Heart left ventricle (tissue), 16 donors: ENCODE measurements around the gene C4BPB. TPM values are rescaled to one million over a fixed set of nuclear protein-coding genes. Genes with fewer than 3 reads are reported as not detected.

Source experiments
- ATAC-seq, 4 donors: fragments of 200-7000 bp; cut with Tn5 transposase; one replicate each; pipeline ENCODE4 v1.9.1; 2020 to 2022; ENCODE audit warnings: moderate library complexity in 4 of 4, mild to moderate bottlenecking in 3 of 4, moderate number of reproducible peaks in 1 of 4
- DNase-seq, 5 donors: peaks; one replicate each; pipeline ENCODE4 v3.0.0-alpha.2; 2020
- H3K27ac ChIP-seq, 12 donors: fragments of 200-600 bp; sonication (generic) in 4 of 12; one replicate each; pipeline versions ENCODE4 v1.5.0 to v1.8.0; 2016 to 2022; ENCODE audit warnings: mild to moderate bottlenecking in 2 of 12
- H3K27me3 ChIP-seq, 9 donors: fragments of 200-600 bp; sonication (generic) in 2 of 9; one replicate each; pipeline versions ENCODE4 v1.5.1 to v1.8.0; 2016 to 2022; ENCODE audit warnings: mild to moderate bottlenecking in 3 of 9
- H3K36me3 ChIP-seq, 9 donors: fragments of 200-600 bp; sonication (generic) in 2 of 9; one replicate each; pipeline versions ENCODE4 v1.5.0 to v1.8.0; 2018 to 2022; ENCODE audit warnings: mild to moderate bottlenecking in 2 of 9
- H3K4me1 ChIP-seq, 12 donors: fragments of 200-600 bp; sonication (generic) in 4 of 12; one replicate each; pipeline versions ENCODE4 v1.5.0 to v1.8.0; 2016 to 2022; ENCODE audit warnings: mild to moderate bottlenecking in 3 of 12
- H3K4me3 ChIP-seq, 12 donors: fragments of 200-600 bp; sonication (generic) in 4 of 12; one replicate each; pipeline versions ENCODE4 v1.5.0 to v1.8.0; 2017 to 2022; ENCODE audit warnings: mild to moderate bottlenecking in 9 of 12, moderate library complexity in 4 of 12
- H3K9me3 ChIP-seq, 12 donors: fragments of 200-600 bp; sonication (generic) in 4 of 12; one replicate each; pipeline versions ENCODE4 v1.5.0 to v1.8.0; 2016 to 2022; ENCODE audit warnings: mild to moderate bottlenecking in 1 of 12
- POLR2A ChIP-seq, 2 donors: fragments of 450-650 bp; IDR thresholded peaks; one replicate each; pipeline ENCODE4 v1.6.1; 2017; ENCODE audit warnings: antibody characterized with exemption in 2 of 2, mild to moderate bottlenecking in 2 of 2, moderate library complexity in 2 of 2
- WGBS, 4 donors: extraction: QIAGEN DNeasy Blood & Tissue Kit in 2 of 4; methylation state at CpG; one replicate each; pipeline versions ENCODE4 v1.1.5 to v1.1.7; 2013 to 2018; 5-methylcytosine and 5-hydroxymethylcytosine counted together
- intact Hi-C, 10 donors: fragments of 100-400 bp; cut with DNase I; formaldehyde crosslinking; loops; one replicate each; pipeline versions ENCODE4 v1.11.1 to v1.14.2; 2022
- polyA plus RNA-seq, 2 donors: library from polyadenylated mRNA; stranded (reverse); fragments of 200-250 nt; gene quantifications; one replicate each; pipeline ENCODE4 v1.2.3, GENCODE V29; 2013
- total RNA-seq, 9 donors: library from RNA; depleted of rRNA in 2 of 9; stranded (reverse); fragments of >200 nt in 2 of 9; fragmentation: NEBNext Ultra II Directional in 3 of 9; extraction: Animal tissue kit (Norgen Biotek cat#: 25700) in 3 of 9; gene quantifications; one replicate each; pipeline versions ENCODE4 v1.1.0 to v1.2.4, GENCODE V29; 2016 to 2023
- TF ChIP-seq, protein P1 (sequence below), 12 donors: fragments of 200-600 bp; sonication (generic) in 4 of 12; IDR thresholded peaks; one replicate each; pipeline versions ENCODE4 v1.5.0 to v1.8.0; 2018 to 2022; ENCODE audit warnings: antibody characterized with exemption in 12 of 12, mild to moderate bottlenecking in 5 of 12
- donor health status: ischemic (EF 13 %, LVEDD 7.1; RV severe dilation, severe dysfunction).
- donor health status: healthy with polysubstance abuse.
- donor health status: DM: no; HTN: yes; CAD: no.
- donor health status: DM: no; HTN: no; CAD: no.
- donor health status: ischemic (EF 25% LVEDD 6.9; RV normal size, moderate dysfunction).
- donor health status: ischemic (EF 25% LVEDD 5.7; RV mildly dilated, moderate dysfunction).
- donor health status: healthy.
- donor health status: DM: yes; HTN: yes; CAD: no.
- donor health status: ischemic (EF 35%, LVEDD 5.7; RV mildly dilated, moderate dysfunction).
- donor health status: nonischemic (EF 11% LVEDD 7.7; RV severe dilation, severe dysfunction).
- donor health status: DM: yes; HTN: yes; CAD: no.
- donor health status: PGD.
- donor health status: ischemic (EF 29% LVEDD 5.4; RV normal size, mild dysfunction).
- donor health status: nonischemic (EF 23%, LVEDD 6.1; RV moderate dilation, normal function).

C4BPB gene
- total and polyA plus RNA-seq, 11 donors, result 0.20 to 3.3 (median 1.3) TPM; not detected in 8

DNA sequence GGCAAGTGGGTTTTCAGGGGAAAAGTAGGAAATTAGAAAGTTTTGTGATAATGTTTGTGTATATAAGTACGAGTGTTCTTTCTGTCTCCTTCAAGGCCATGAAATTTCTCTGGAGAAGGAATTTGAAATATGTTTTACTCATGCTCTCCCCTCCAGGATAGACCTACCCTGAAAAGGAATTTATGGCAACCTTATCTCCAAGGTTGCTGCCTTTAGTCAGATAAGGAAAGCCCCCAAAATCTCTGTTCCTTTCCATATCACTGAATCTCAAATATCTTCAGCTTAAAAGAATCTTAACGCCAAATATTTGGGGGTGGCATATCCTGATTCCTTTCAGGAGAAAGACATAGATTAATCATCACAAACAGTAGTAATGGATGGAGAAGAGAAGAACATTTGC is 499 bp upstream of the C4BPB start:
- intact Hi-C loops, result loop anchor here in 5 of 10 donors (2.0 to 10.0 kb wide), 4 partner anchors 237 to 409 kb away; partner anchors contain the start of genes CR1 (in 3 of the 5) and CD55 (in 1 of the 5)
- Histone ChIP-seq H3K36me3 (no peaks in the 10 kb centered on the region), H3K9me3 (no peaks in the 10 kb centered on the region), H3K4me1 (peaks cover 0 to 13% (median 0%) of the 10 kb centered on the region in 12 donors), H3K4me3 (no peak overlapping the region), H3K27ac (no peak overlapping the region), H3K27me3 (no peaks in the 10 kb centered on the region)
- no peak for ATAC-seq
- TF ChIP-seq, protein P1, sequence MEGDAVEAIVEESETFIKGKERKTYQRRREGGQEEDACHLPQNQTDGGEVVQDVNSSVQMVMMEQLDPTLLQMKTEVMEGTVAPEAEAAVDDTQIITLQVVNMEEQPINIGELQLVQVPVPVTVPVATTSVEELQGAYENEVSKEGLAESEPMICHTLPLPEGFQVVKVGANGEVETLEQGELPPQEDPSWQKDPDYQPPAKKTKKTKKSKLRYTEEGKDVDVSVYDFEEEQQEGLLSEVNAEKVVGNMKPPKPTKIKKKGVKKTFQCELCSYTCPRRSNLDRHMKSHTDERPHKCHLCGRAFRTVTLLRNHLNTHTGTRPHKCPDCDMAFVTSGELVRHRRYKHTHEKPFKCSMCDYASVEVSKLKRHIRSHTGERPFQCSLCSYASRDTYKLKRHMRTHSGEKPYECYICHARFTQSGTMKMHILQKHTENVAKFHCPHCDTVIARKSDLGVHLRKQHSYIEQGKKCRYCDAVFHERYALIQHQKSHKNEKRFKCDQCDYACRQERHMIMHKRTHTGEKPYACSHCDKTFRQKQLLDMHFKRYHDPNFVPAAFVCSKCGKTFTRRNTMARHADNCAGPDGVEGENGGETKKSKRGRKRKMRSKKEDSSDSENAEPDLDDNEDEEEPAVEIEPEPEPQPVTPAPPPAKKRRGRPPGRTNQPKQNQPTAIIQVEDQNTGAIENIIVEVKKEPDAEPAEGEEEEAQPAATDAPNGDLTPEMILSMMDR (IDR thresholded peaks at IDR 0.05), result no peak
- no peak for TF ChIP-seq POLR2A (IDR thresholded peaks at IDR 0.05)
- no peak for DNase-seq
- 78 to 86% (median 81%) methylated on average over 2 of the region's 2 CpGs for WGBS, 4 donors

DNA sequence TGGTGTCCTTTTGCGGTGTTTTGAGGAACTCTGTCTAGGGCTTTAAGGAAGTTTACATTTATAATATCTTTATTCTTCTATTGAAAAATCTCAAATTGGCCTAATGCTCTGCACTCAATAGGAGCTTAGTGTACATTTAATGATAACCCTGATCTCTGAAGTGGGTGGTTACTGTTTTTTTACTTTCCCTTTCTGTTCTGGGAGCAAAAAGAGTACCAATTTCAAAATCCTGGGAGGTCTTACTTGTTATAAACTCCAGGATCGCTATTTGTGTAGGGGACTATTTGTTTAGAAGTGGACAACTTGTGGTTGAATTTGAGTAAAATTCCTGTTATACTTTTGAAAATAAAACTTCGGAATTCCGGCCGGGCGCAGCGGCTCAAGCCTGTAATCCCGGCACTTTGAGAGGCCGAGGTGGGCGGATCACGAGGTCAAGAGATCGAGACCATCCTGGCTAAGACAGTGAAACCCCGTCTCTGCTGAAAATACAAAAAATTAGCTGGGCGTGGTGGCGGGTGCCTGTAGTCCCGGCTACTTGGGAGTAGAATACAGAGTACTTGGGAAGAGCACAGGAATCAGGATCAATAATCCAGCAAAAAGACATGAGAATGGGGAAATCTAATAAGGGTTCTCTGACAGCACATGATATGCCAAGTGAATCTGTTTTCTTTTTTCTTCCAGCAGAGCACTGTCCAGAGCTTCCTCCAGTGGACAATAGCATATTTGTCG is 1.1 kb downstream of the C4BPB start:
- Histone ChIP-seq H3K4me3 (no peak overlapping the region), H3K4me1 (peaks cover 0 to 9% (median 0%) of the 10 kb centered on the region in 12 donors), H3K27me3 (no peaks in the 10 kb centered on the region), H3K27ac (no peak overlapping the region), H3K36me3 (no peaks in the 10 kb centered on the region), H3K9me3 (no peaks in the 10 kb centered on the region)
- 94 to 96% (median 95%) methylated on average over 17 of the region's 17 CpGs for WGBS, 4 donors
- TF ChIP-seq POLR2A (IDR thresholded peaks at IDR 0.05), result no peak
- TF ChIP-seq, protein P1 (IDR thresholded peaks at IDR 0.05), result no peak
- intact Hi-C loops, result loop anchor here in 5 of 10 donors (2.0 to 10.0 kb wide), 4 partner anchors 235 to 408 kb away; partner anchors contain the start of genes CR1 (in 4 of the 5) and CD55 (in 1 of the 5)
- no peak for ATAC-seq
- no peak for DNase-seq

DNA sequence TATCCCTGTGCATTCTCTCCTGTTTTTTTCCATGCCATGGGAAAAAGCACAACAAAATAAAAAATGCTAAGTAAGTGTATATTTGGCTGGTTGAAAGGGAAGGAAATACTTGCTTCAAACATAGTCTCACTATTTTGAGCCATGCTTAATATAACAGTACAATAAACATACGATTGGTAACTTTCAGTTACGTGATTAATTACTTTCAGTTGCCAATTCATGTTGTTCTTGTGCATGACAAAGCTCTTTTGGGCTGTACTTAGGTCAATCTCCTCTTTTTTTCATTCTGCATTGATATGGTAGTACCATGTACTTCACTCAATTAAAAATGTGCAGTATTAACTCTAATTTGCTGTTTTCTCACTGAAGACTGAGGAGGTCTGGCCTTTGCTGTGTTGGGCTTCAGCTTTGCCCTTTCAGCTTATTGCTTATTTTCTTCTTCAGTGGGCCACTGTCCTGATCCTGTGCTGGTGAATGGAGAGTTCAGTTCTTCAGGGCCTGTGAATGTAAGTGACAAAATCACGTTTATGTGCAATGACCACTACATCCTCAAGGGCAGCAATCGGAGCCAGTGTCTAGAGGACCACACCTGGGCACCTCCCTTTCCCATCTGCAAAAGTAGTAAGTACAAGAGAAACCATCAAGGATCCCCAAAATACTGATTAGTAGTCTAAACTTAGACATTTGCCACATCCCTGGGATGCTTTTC is 2.7 kb downstream of the C4BPB start:
- no peak for TF ChIP-seq POLR2A (IDR thresholded peaks at IDR 0.05)
- TF ChIP-seq, protein P1 (IDR thresholded peaks at IDR 0.05), result no peak
- ATAC-seq (no peak), DNase-seq (no peak)
- H3K27ac ChIP-seq, result no peak overlapping the region
- no peak overlapping the region for H3K4me3 ChIP-seq
- WGBS, 4 donors, result 71 to 80% (median 74%) methylated on average over 4 of the region's 4 CpGs
- H3K27me3 ChIP-seq, result no peaks in the 10 kb centered on the region
- H3K4me1 ChIP-seq, result peaks cover 0 to 6% (median 0%) of the 10 kb centered on the region in 12 donors
- intact Hi-C loops, result loop anchor here in 1 of 10 donors (5.0 kb wide), 1 partner anchor 406 kb away; the partner anchor contains the start of gene CR1
- H3K36me3 ChIP-seq, result no peaks in the 10 kb centered on the region
- no peaks in the 10 kb centered on the region for H3K9me3 ChIP-seq

DNA sequence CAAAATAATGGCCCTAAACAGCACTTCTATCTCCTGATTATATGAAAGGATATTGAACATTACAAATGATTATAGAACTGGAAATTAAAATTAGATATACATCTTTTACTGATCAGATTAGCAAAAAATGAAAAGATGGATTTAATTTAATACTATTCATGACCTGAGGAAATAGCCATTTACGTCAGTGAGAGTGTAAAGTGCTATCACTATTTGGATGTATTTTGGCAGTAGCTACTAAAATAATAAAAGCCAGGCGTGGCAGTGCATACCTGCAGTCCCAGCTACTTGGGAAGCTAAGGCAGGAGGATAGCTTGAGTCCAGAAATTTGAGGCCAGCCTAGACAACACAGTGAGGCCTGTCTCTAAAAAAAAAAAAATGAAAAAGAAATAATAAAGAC is 5.3 kb downstream of the C4BPB start:
- Histone ChIP-seq H3K27ac (no peak overlapping the region), H3K4me1 (peaks cover 0 to 5% (median 0%) of the 10 kb centered on the region in 12 donors), H3K4me3 (no peak overlapping the region), H3K9me3 (no peaks in the 10 kb centered on the region), H3K36me3 (no peaks in the 10 kb centered on the region), H3K27me3 (no peaks in the 10 kb centered on the region)
- ATAC-seq (no peak), DNase-seq (no peak)
- TF ChIP-seq, protein P1 (IDR thresholded peaks at IDR 0.05), result no peak
- no peak for TF ChIP-seq POLR2A (IDR thresholded peaks at IDR 0.05)
- 58 to 72% (median 62%) methylated on average over 2 of the region's 2 CpGs for WGBS, 4 donors
- intact Hi-C loops, result loop anchor here in 1 of 10 donors (5.0 kb wide), 1 partner anchor 403 kb away; the partner anchor contains the start of gene CR1
